GM18907 (cell line): ENCODE data around the gene TMPRSS3.

Experiments used
- ATAC-seq: cut with Tn5 transposase; IDR thresholded peaks from one replicate; pipeline ENCODE4 v1.9.1; 2021; ENCODE audit warnings: mild to moderate bottlenecking, moderate library complexity; ENCODE audit not compliant: unreplicated experiment

The TMPRSS3 gene

DNA sequence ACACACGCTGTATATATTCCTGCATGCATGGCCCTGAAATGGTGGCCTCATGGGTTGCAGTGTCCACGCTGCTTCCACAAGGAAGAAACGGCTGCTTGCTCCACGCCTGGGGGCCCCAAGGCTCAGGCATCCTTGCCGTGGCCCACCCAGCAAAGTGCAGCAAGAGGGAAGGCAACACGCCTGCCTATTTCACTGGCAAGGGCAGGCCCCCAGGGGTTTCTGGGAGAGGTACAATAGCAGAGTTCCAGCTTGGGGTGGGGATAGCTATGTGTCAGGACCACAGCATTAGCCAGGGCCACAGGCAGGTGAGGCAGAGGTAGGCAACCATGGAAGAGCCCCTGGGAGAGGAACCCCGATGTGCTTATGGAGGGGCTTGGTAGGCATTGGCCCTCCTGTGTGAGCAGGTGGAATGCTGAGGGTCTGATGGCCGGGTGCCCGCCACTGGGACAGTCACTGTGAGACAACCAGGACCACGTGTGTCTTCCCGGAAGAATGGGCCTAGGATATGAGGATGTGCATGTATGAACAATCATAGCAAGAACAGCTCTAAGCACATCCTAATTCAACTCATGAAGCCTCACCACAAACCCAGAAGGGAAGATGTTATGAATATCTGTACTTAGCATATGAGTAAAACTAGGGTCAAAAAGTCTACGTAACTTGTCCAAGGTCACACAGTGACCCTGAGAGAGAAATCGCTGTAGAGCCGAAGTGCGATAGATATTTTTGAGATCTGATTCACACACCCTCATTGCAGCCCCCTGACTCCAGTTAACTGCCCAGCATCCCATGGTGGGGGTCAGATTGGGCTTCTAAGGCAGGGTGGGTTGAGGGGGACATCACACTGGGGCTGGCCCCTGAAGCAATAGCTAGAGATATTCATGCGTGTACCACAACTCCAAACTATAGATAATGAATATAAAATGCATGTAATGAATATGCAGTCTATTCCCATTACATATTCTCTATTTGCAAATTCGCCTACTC is 56.8 kb downstream of the TMPRSS3 start:
- no peak for ATAC-seq

DNA sequence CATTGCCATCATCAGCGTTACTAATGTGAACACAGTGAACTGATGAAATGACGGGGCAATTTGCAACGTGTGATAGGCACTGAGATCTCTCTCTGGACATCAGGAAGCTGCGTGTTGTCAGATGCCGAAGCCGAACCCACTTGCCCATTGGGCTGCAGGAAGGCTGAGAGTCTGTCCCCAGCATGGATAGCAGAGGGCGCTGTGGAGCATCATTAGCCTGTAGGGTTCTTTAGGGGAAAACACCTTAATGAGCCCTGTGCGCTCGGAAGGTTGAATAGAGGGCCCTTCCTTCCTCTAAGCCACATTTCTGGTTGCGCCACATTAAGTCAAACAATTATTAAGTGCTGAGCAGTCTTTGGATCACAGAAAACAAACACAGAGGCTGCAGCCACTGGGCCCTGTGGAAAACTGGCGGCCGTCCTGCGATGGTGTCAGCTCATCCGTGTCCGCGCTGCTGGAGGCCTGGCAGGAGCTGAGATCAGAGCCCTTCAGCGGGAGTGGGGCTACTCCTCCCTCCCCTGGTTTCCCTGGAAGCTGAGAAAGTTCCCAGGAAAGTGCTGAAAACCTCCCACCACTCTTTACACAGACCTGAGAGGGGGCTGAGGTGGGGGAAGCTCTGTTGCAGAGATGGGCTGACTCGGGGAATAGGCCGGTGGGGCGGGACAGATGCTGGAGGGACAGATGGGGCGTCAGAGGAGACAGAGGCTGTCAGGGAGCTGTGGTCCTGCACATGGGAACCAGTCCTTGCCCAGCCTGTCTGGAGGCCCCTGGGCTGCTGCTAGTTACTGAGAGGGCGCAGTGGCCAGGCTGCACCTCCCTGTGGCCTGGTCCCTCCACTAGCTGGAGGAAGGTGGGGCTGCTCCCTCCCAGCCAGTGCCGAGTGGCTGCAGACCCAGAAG is 57.8 kb downstream of the TMPRSS3 start:
- no peak for ATAC-seq

- ATAC-seq = no peak
These were observed 58.6 kb downstream of the TMPRSS3 start for GRCh38 chr21:42337276-42337675.

- no peak for ATAC-seq
These were observed 59.8 kb downstream of the TMPRSS3 start for GRCh38 chr21:42336054-42336453.

- no peak for ATAC-seq
These were observed 63.1 kb downstream of the TMPRSS3 start for GRCh38 chr21:42332557-42333317.

DNA sequence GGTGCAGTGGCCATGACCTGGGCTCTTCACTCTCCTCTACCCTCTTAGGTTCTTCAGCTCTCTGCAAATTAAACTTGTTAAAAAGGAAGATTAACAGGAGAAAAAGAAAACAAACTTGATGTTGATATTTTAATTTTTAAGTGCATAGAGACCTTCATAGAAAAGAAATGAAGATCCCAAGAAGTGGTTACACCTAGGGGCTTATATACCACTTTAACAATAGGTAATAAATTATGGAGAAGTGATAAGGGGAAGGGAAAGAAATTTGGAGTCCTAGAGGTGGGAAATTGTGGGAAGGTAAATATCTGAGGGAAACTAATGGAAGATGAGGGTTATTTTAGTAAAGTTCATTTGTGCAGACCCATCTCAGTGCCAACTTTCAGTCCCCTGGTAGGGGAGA is 64.2 kb downstream of the TMPRSS3 start:
- ATAC-seq = no peak

- no peak for ATAC-seq
These were observed 65.2 kb downstream of the TMPRSS3 start for GRCh38 chr21:42330380-42331371.

- ATAC-seq = no peak
These were observed 71.0 kb downstream of the TMPRSS3 start for GRCh38 chr21:42324896-42325295.
